Measurements from ENCODE around the gene OSBPL9. TPM values are rescaled to one million over a fixed set of nuclear protein-coding genes. Genes with fewer than 3 reads are reported as not detected.

Gene OSBPL9
- total and polyA plus RNA-seq, 9 of the 15 experiments (the other 6 are each of a cell fraction or from before 2014, with no cell fraction given) = 43.9 to 217 (median 170) TPM

- FAIRE-seq (peak; percentile 77), DNase-seq (ENCODE audit: extremely low read depth in 1 of 4, low spot score in 3 of 4) (peak; percentile 44 to 75 (median 50)), ATAC-seq (peak; percentile 80)
- Histone ChIP-seq H4K20me1 (replicated peaks; ENCODE audit: control insufficient read depth, insufficient read depth, low read length) (no peaks in the 10 kb centered on the region), H3K9me3 (replicated peaks; ENCODE audit: control insufficient read depth, insufficient read depth, low read depth, low read length) (no peaks in the 10 kb centered on the region), H3K9ac (ENCODE audit: insufficient read depth in 1 of 2, low read depth in 2 of 2, low read length in 2 of 2) (no peak overlapping the region), H2AFZ (ENCODE audit: low read depth, low read length) (peak overlapping the region; percentile 14), H3K4me2 (ENCODE audit: insufficient read depth, low read length) (peak overlapping the region; percentile 20; the same call in 1 of the 2 replicates), H3K4me1 (replicated peaks in 1 of 2; ENCODE audit: control insufficient read depth in 2 of 2, insufficient read depth in 2 of 2, low read length in 2 of 2) (peaks cover 4 to 35% of the 10 kb centered on the region in 2 experiments; a peak in 4 of 5 replicates), H3K36me3 (ENCODE audit: control insufficient read depth, insufficient read depth, low read length) (no peaks in the 10 kb centered on the region), H3K79me2 (ENCODE audit: control insufficient read depth, insufficient read depth, low read length) (no peaks in the 10 kb centered on the region), H3K9me1 (ENCODE audit: control insufficient read depth, insufficient read depth, low read length) (no peaks in the 10 kb centered on the region), H3K4me3 (no peak overlapping the region), H3K27me3 (ENCODE audit: control insufficient read depth in 2 of 2, insufficient read depth in 2 of 2, low read length in 2 of 2) (no peaks in the 10 kb centered on the region), H3K27ac (ENCODE audit: extremely low read depth, low read depth, low read length) (peak overlapping the region; percentile 20; the same call in 1 of the 3 replicates)
- BruUV-seq (replicated peaks) = no TSS peak
- 26% methylated on average over 4 of the region's 4 CpGs for WGBS (ENCODE audit: insufficient coverage, low coverage, missing lambda C conversion rate)
- in situ Hi-C loops (cut with MboI) = no loop called here
- CTCF ChIA-PET (ENCODE audit: low intra/inter-chr PET ratio) = interaction anchor here (2.6 kb wide), 1 partner anchor 200 kb away, joined by 9 read pairs; no protein-coding TSS in a partner anchor
- POLR2A ChIA-PET = interaction anchor here (0.5 to 1.1 kb wide), 6 partner anchors 10 to 857 kb away, joined by 3 to 6 read pairs (median 3); no protein-coding TSS in a partner anchor
- intact Hi-C loops (cut with micrococcal nuclease) = loop anchor here (2.0 to 5.0 kb wide), 2 partner anchors 199 to 433 kb away; no protein-coding TSS in a partner anchor
- TF ChIP-seq ZBTB11 (CRISPR knock-in tag; IDR thresholded peaks at IDR 0.05) = no peak
- TF ChIP-seq CHD1 (IDR thresholded peaks at IDR 0.05; ENCODE audit: low read length) = no peak
- TF ChIP-seq HMG20B (CRISPR knock-in tag; IDR thresholded peaks at IDR 0.05) = no peak
- TF ChIP-seq DLX4 (CRISPR knock-in tag; IDR thresholded peaks at IDR 0.05) = no peak
- no peak for TF ChIP-seq LCOR (CRISPR knock-in tag; IDR thresholded peaks at IDR 0.05)
- peak; percentile 63 for TF ChIP-seq NFE2 (IDR thresholded peaks at IDR 0.05; ENCODE audit: low read depth)
- no peak for TF ChIP-seq ZNF280B (CRISPR knock-in tag; IDR thresholded peaks at IDR 0.05)
- TF ChIP-seq XRCC4 (IDR thresholded peaks at IDR 0.05; ENCODE audit: extremely low read depth, insufficient read depth, insufficient read length) = no peak
- peak; percentile 99 for TF ChIP-seq JUN (IDR thresholded peaks at IDR 0.05; ENCODE audit: borderline replicate concordance, low read depth, low read length)
- peak; percentile 71; the same call in 1 of the 2 replicates for TF ChIP-seq JUN (CRISPR knock-in tag; IDR thresholded peaks at IDR 0.05; ENCODE audit: borderline replicate concordance)
Measured at GRCh38 chr1:51569284-51570062, 47.4 kb upstream of the OSBPL9 start.
